ENCODE measurements around the gene CLDN9.

- TF ChIP-seq, protein P1, sequence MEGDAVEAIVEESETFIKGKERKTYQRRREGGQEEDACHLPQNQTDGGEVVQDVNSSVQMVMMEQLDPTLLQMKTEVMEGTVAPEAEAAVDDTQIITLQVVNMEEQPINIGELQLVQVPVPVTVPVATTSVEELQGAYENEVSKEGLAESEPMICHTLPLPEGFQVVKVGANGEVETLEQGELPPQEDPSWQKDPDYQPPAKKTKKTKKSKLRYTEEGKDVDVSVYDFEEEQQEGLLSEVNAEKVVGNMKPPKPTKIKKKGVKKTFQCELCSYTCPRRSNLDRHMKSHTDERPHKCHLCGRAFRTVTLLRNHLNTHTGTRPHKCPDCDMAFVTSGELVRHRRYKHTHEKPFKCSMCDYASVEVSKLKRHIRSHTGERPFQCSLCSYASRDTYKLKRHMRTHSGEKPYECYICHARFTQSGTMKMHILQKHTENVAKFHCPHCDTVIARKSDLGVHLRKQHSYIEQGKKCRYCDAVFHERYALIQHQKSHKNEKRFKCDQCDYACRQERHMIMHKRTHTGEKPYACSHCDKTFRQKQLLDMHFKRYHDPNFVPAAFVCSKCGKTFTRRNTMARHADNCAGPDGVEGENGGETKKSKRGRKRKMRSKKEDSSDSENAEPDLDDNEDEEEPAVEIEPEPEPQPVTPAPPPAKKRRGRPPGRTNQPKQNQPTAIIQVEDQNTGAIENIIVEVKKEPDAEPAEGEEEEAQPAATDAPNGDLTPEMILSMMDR (IDR thresholded peaks at IDR 0.05): no peak
- TF ChIP-seq POLR2A (IDR thresholded peaks at IDR 0.05): no peak
Observed at GRCh38 chr16:2975161-2975795, 37.4 kb upstream of the CLDN9 start.
